WTC11 (cell line): ENCODE data around the gene CNTNAP5. TPM values are rescaled to one million over a fixed set of nuclear protein-coding genes. Genes with fewer than 3 reads are reported as not detected.

Experiments used
- ATAC-seq: fragments of 200-7000 bp; cut with Tn5 transposase; 2 replicates; pipeline ENCODE4 v1.10.0; 2021; ENCODE audit warnings: mild to moderate bottlenecking, moderate library complexity
- CTCF ChIA-PET: fragments of 300-600 bp; sonication (Branson Sonifier 250); formaldehyde crosslinking; loops from one replicate; lab custom pipeline; 2021; ENCODE audit warnings: antibody characterized with exemption; lab: Charles Lee
- POLR2A ChIA-PET: fragments of 350-600 bp; sonication (Branson Sonifier 250); formaldehyde crosslinking; loops from one replicate; lab custom pipeline; 2021; ENCODE audit warnings: antibody characterized with exemption; lab: Charles Lee
- DNase-seq: peaks from one replicate; pipeline ENCODE4 v3.0.0; 2021; ENCODE audit warnings: low spot score
- H3K27ac Mint-ChIP-seq: 2 replicates; pipeline ENCODE4 v1.8.0; 2021; ENCODE audit warnings: mixed read lengths
- H3K27me3 Mint-ChIP-seq: 2 replicates; pipeline ENCODE4 v1.8.0; 2021; ENCODE audit warnings: low read depth, mild to moderate bottlenecking, moderate library complexity, mixed read lengths
- H3K36me3 Mint-ChIP-seq: 2 replicates; pipeline ENCODE4 v1.8.0; 2021; ENCODE audit warnings: mixed read lengths
- H3K4me1 Mint-ChIP-seq: 2 replicates; pipeline ENCODE4 v1.8.0; 2022; ENCODE audit warnings: mixed read lengths
- H3K4me3 Mint-ChIP-seq: 2 replicates; pipeline ENCODE4 v1.8.0; 2021; ENCODE audit warnings: mild to moderate bottlenecking, moderate library complexity, mixed read lengths
- H3K9me3 Mint-ChIP-seq: 2 replicates; pipeline ENCODE4 v1.8.0; 2021; ENCODE audit warnings: mixed read lengths
- ATF6 ChIP-seq: sonication (generic); formaldehyde crosslinking; IDR thresholded peaks from 2 replicates; pipeline ENCODE4 v1.8.1; 2023; ENCODE audit warnings: mild to moderate bottlenecking, missing genetic modification reagents
- CDX4 ChIP-seq: fragments of 250-450 bp; sonication (Bioruptor Pico); IDR thresholded peaks from 2 replicates; pipeline ENCODE4 v1.9.0; 2021; ENCODE audit warnings: moderate library complexity, mild to moderate bottlenecking, inconsistent platforms, borderline replicate concordance
- CREM ChIP-seq: sonication (generic); formaldehyde crosslinking; IDR thresholded peaks from 2 replicates; pipeline ENCODE4 v1.8.1; 2022; ENCODE audit warnings: mild to moderate bottlenecking, missing genetic modification reagents, moderate library complexity
- ESRRA ChIP-seq: sonication (generic); formaldehyde crosslinking; IDR thresholded peaks from 2 replicates; pipeline ENCODE4 v1.8.1; 2022; ENCODE audit warnings: mild to moderate bottlenecking, missing genetic modification reagents, borderline replicate concordance
- FOXP4 ChIP-seq: sonication (generic); formaldehyde crosslinking; IDR thresholded peaks from 2 replicates; pipeline ENCODE4 v1.8.0; 2022; ENCODE audit warnings: mild to moderate bottlenecking, missing genetic modification reagents
- GABPB1 ChIP-seq: sonication (generic); formaldehyde crosslinking; IDR thresholded peaks from 2 replicates; pipeline ENCODE4 v1.8.1; 2023; ENCODE audit warnings: mild to moderate bottlenecking, missing genetic modification reagents
- HMGA2 ChIP-seq: fragments of 250-450 bp; sonication (Bioruptor Pico); IDR thresholded peaks from 2 replicates; pipeline ENCODE4 v1.4.0; 2021; ENCODE audit warnings: mild to moderate bottlenecking, moderate library complexity
- HMGXB4 ChIP-seq: sonication (generic); formaldehyde crosslinking; IDR thresholded peaks from 2 replicates; pipeline ENCODE4 v1.8.1; 2023; ENCODE audit warnings: mild to moderate bottlenecking, moderate library complexity, missing genetic modification reagents
- MYBL2 ChIP-seq: sonication (generic); formaldehyde crosslinking; IDR thresholded peaks from 2 replicates; pipeline ENCODE4 v1.8.1; 2023; ENCODE audit warnings: mild to moderate bottlenecking, moderate library complexity, missing genetic modification reagents
- NR3C1 ChIP-seq: sonication (generic); formaldehyde crosslinking; conservative IDR thresholded peaks from 2 replicates; pipeline ENCODE4 v1.8.1; 2023; ENCODE audit warnings: low read depth, mild to moderate bottlenecking, missing genetic modification reagents
- OVOL2 ChIP-seq: fragments of 250-450 bp; sonication (Bioruptor Pico); IDR thresholded peaks from 2 replicates; pipeline ENCODE4 v1.9.0; 2021; ENCODE audit warnings: mild to moderate bottlenecking, borderline replicate concordance
- SOX15 ChIP-seq: fragments of 250-450 bp; sonication (Bioruptor Pico); IDR thresholded peaks from 2 replicates; pipeline ENCODE4 v1.9.0; 2021; ENCODE audit warnings: mild to moderate bottlenecking
- TP53 ChIP-seq: sonication (generic); formaldehyde crosslinking; IDR thresholded peaks from 2 replicates; pipeline ENCODE4 v1.8.1; 2023; ENCODE audit warnings: mild to moderate bottlenecking, missing genetic modification reagents
- ZBTB21 ChIP-seq: sonication (generic); formaldehyde crosslinking; IDR thresholded peaks from 2 replicates; pipeline ENCODE4 v1.8.1; 2023; ENCODE audit warnings: mild to moderate bottlenecking, missing genetic modification reagents, borderline replicate concordance
- ZMAT4 ChIP-seq: fragments of 250-450 bp; sonication (Bioruptor Pico); IDR thresholded peaks from 2 replicates; pipeline ENCODE4 v1.9.0; 2021; ENCODE audit warnings: mild to moderate bottlenecking
- ZNF138 ChIP-seq: sonication (generic); formaldehyde crosslinking; conservative IDR thresholded peaks from 2 replicates; pipeline ENCODE4 v1.8.1; 2022; ENCODE audit warnings: mild to moderate bottlenecking, moderate library complexity, missing genetic modification reagents
- ZNF416 ChIP-seq: fragments of 250-450 bp; sonication (Bioruptor Pico); IDR thresholded peaks from 2 replicates; pipeline ENCODE4 v1.9.0; 2021; ENCODE audit warnings: mild to moderate bottlenecking, inconsistent platforms
- ZSCAN18 ChIP-seq: fragments of 250-450 bp; sonication (Bioruptor Pico); IDR thresholded peaks from 2 replicates; pipeline ENCODE4 v2.1.2; 2022; ENCODE audit warnings: mild to moderate bottlenecking, moderate library complexity
- total RNA-seq: library from RNA; stranded (reverse); gene quantifications from 3 replicates; pipeline ENCODE4 v1.2.3, GENCODE V29; 2021

CNTNAP5 gene
- total RNA-seq, 1 experiment from 2014 or later: 0.22 TPM

- H3K36me3 Mint-ChIP-seq: no peaks in the 10 kb centered on the region
- no peak overlapping the region for H3K4me3 Mint-ChIP-seq
- peaks cover 33% of the 10 kb centered on the region for H3K4me1 Mint-ChIP-seq
- POLR2A ChIA-PET: no interaction called here
- CTCF ChIA-PET: interaction anchor here (0.6 kb wide), 1 partner anchor 213 kb away, joined by 4 read pairs; no protein-coding TSS in a partner anchor
- TF ChIP-seq GABPB1 (CRISPR knock-in tag): no peak
- TF ChIP-seq NR3C1 (CRISPR knock-in tag): no peak
- no peak for TF ChIP-seq FOXP4 (CRISPR knock-in tag)
- no peak for TF ChIP-seq ZSCAN18 (CRISPR knock-in tag)
- no peak for TF ChIP-seq ZMAT4 (CRISPR knock-in tag)
- no peak for TF ChIP-seq TP53 (CRISPR knock-in tag)
- TF ChIP-seq ZBTB21: no peak
- TF ChIP-seq CDX4 (CRISPR knock-in tag): no peak
- no peak for TF ChIP-seq CREM (CRISPR knock-in tag)
- TF ChIP-seq MYBL2 (CRISPR knock-in tag): no peak
- TF ChIP-seq HMGA2 (CRISPR knock-in tag): no peak
- TF ChIP-seq ZNF416: no peak
- TF ChIP-seq OVOL2 (CRISPR knock-in tag): no peak
- no peak for TF ChIP-seq ZNF138 (CRISPR knock-in tag)
- TF ChIP-seq ESRRA: no peak
- no peak for TF ChIP-seq ATF6 (CRISPR knock-in tag)
- TF ChIP-seq SOX15: no peak
- no peak for TF ChIP-seq HMGXB4 (CRISPR knock-in tag)
- ATAC-seq: no peak
- no peaks in the 10 kb centered on the region; the same call in 1 of the 2 replicates for H3K27me3 Mint-ChIP-seq
- no peaks in the 10 kb centered on the region for H3K9me3 Mint-ChIP-seq
- H3K27ac Mint-ChIP-seq: peak overlapping the region; percentile 3; the same call in 1 of the 2 replicates
- DNase-seq: no peak
Observed at GRCh38 chr2:124662946-124663644, 638.0 kb downstream of the CNTNAP5 start.
